HCT116 (cell line): Measurements from ENCODE around the gene MMP25. TPM values are rescaled to one million over a fixed set of nuclear protein-coding genes. Genes with fewer than 3 reads are reported as not detected.

Source experiments
- ATAC-seq: fragments of 200-7000 bp; cut with Tn5 transposase; 2 replicates; pipeline ENCODE4 v1.9.1; 2020; ENCODE audit warnings: mild to moderate bottlenecking, moderate library complexity
- BruUV-seq: library from RNA; stranded (reverse); fragments of 400-500 nt; replicated peaks from 2 replicates; lab custom pipeline; 2021; lab: Mats Ljungman, UMichigan
- CTCF ChIA-PET: fragments of 300-600 bp; sonication (Branson Sonifier 250); formaldehyde crosslinking; loops from one replicate; lab custom pipeline; 2021; ENCODE audit warnings: antibody characterized with exemption; lab: Charles Lee
- POLR2A ChIA-PET: fragments of 300-600, 350-600 bp; sonication (Branson Sonifier 250); formaldehyde crosslinking; loops from one replicate; lab custom pipeline; 2021; ENCODE audit warnings: antibody characterized with exemption; lab: Charles Lee
- RAD21 ChIA-PET, 2 experiments: fragments of 300-600 bp; sonication (Branson Sonifier 250); formaldehyde crosslinking; loops; one replicate each; lab custom pipeline; 2023; ENCODE audit warnings: low total read pairs in 2 of 2; ENCODE audit not compliant: uncharacterized antibody in 2 of 2, unreplicated experiment in 2 of 2, low non-redundant PET in 1 of 2; lab: Charles Lee
- DNase-seq: peaks from one replicate; pipeline ENCODE4 v3.0.0-alpha.2; 2010; ENCODE audit warnings: low read depth, low spot score
- H2AFZ ChIP-seq: fragments of 200-600 bp; shearing (Covaris generic), sonication (generic); 2 replicates; pipeline ENCODE4 v1.6.1; 2017; ENCODE audit warnings: low read depth, mixed run types, mixed read lengths, antibody characterized with exemption, low read length; ENCODE audit not compliant: poor library complexity, severe bottlenecking
- H3K27ac ChIP-seq: 2 replicates; pipeline ENCODE4 v1.5.1; 2012; ENCODE audit warnings: low read depth, low read length
- H3K27me3 ChIP-seq: fragments of 200-600 bp; sonication (generic); 2 replicates; pipeline ENCODE4 v1.6.1; 2016; ENCODE audit warnings: mixed run types, low read length, mixed read lengths; ENCODE audit not compliant: insufficient read depth
- H3K36me3 ChIP-seq, 2 experiments: fragments of 200-500 bp in 1 of 2; fragments of 200-600 bp in 1 of 2; sonication (Bioruptor generic) in 1 of 2; sonication (generic) in 1 of 2; 2 replicates each; pipeline versions ENCODE4 v1.5.1 to v1.6.1; 2014 to 2016; ENCODE audit warnings: low read length in 2 of 2, inconsistent platforms in 1 of 2, mixed read lengths in 1 of 2, mixed run types in 1 of 2; ENCODE audit not compliant: insufficient read depth in 2 of 2, control insufficient read depth in 1 of 2
- H3K4me1 ChIP-seq, 2 experiments: fragments of 200-600 bp in 1 of 2; sonication (generic) in 1 of 2; 2 replicates each; pipeline versions ENCODE4 v1.5.1 to v1.6.1; 2012 to 2017; ENCODE audit warnings: low read length in 2 of 2, inconsistent platforms in 1 of 2, mild to moderate bottlenecking in 1 of 2, mixed read lengths in 1 of 2, mixed run types in 1 of 2, moderate library complexity in 1 of 2; ENCODE audit not compliant: insufficient read depth in 2 of 2, control insufficient read depth in 1 of 2
- H3K4me2 ChIP-seq: fragments of 200-600 bp; sonication (generic); 2 replicates; pipeline ENCODE4 v1.6.1; 2017; ENCODE audit warnings: mixed run types, low read length, mixed read lengths
- H3K4me3 ChIP-seq, 2 experiments: fragments of 200-600 bp in 1 of 2; sonication (generic) in 1 of 2; replicated peaks in 1 of 2; 2 replicates each; pipeline ENCODE4 v1.5.1; 2011 to 2016; ENCODE audit warnings: low read length in 2 of 2, control low read depth in 1 of 2, low read depth in 1 of 2, mild to moderate bottlenecking in 1 of 2, mixed read lengths in 1 of 2, mixed run types in 1 of 2
- H3K79me2 ChIP-seq: fragments of 200-600 bp; sonication (generic); 2 replicates; pipeline ENCODE4 v1.6.1; 2017; ENCODE audit warnings: mild to moderate bottlenecking, mixed run types, low read length, moderate library complexity, mixed read lengths; ENCODE audit not compliant: insufficient read depth
- H3K9ac ChIP-seq: fragments of 200-600 bp; sonication (generic); 2 replicates; pipeline ENCODE4 v1.6.1; 2016; ENCODE audit warnings: low read length, mixed read lengths
- H3K9me2 ChIP-seq: fragments of 200-600 bp; sonication (generic), shearing (Covaris generic); 2 replicates; pipeline ENCODE4 v1.6.1; 2017; ENCODE audit warnings: mixed run types, mild to moderate bottlenecking, moderate library complexity; ENCODE audit not compliant: insufficient read depth
- H3K9me3 ChIP-seq, 2 experiments: fragments of 200-500 bp in 1 of 2; fragments of 200-600 bp in 1 of 2; sonication (Bioruptor generic) in 1 of 2; sonication (generic) in 1 of 2; 2 replicates each; pipeline ENCODE4 v1.6.1; 2014 to 2017; ENCODE audit warnings: low read length in 2 of 2, mixed read lengths in 2 of 2, inconsistent platforms in 1 of 2, low read depth in 1 of 2, mild to moderate bottlenecking in 1 of 2, mixed run types in 1 of 2, moderate library complexity in 1 of 2; ENCODE audit not compliant: control insufficient read depth in 1 of 2, insufficient read depth in 1 of 2
- H4K20me1 ChIP-seq: fragments of 200-600 bp; sonication (generic), shearing (Covaris generic); 2 replicates; pipeline ENCODE4 v1.6.1; 2017; ENCODE audit warnings: mixed run types, mild to moderate bottlenecking, moderate library complexity; ENCODE audit not compliant: insufficient read depth
- CBX3 ChIP-seq: IDR thresholded peaks from 2 replicates; pipeline ENCODE4 v1.6.1; 2012; ENCODE audit warnings: low read depth
- CTCF ChIP-seq, 3 experiments: fragments of 200-600 bp in 1 of 3; sonication (generic) in 1 of 3; IDR thresholded peaks in 2 of 3; conservative IDR thresholded peaks in 1 of 3; 2 replicates each; pipeline ENCODE4 v1.5.1; 2012 to 2017; ENCODE audit warnings: low read depth in 2 of 3, low read length in 2 of 3, antibody characterized with exemption in 1 of 3, borderline replicate concordance in 1 of 3, control low read depth in 1 of 3, mild to moderate bottlenecking in 1 of 3, mixed read lengths in 1 of 3, mixed run types in 1 of 3, moderate library complexity in 1 of 3; ENCODE audit not compliant: insufficient read depth in 1 of 3
- MAX ChIP-seq: IDR thresholded peaks from 2 replicates; pipeline ENCODE4 v1.6.1; 2012
- POLR2AphosphoS5 ChIP-seq: IDR thresholded peaks from 2 replicates; pipeline ENCODE4 v1.6.1; 2011; ENCODE audit warnings: mild to moderate bottlenecking, low read depth, low read length, moderate library complexity
- intact Hi-C: fragments of 100-400 bp; cut with micrococcal nuclease; formaldehyde crosslinking; loops from 2 replicates; pipeline ENCODE4 v1.10.0; 2022
- total RNA-seq: library from RNA; stranded (reverse); gene quantifications from one replicate; pipeline ENCODE4 v1.2.1, GENCODE V29; 2021; ENCODE audit not compliant: unreplicated experiment

Gene MMP25
- total RNA-seq, 1 experiment from 2014 or later, result 2.5 TPM

- ChIA-PET RAD21 (no interaction called here), CTCF (interaction anchor here (1.3 kb wide), 1 partner anchor 11 kb away, joined by 3 read pairs; no protein-coding TSS in a partner anchor), POLR2A (no interaction called here)
- ATAC-seq (peak; percentile 45), DNase-seq (no peak)
- no peaks in the 10 kb centered on the region for H3K27me3 ChIP-seq
- no peak overlapping the region for H3K27ac ChIP-seq
- no peaks in the 10 kb centered on the region for H3K79me2 ChIP-seq
- H3K4me3 ChIP-seq, result no peak overlapping the region
- H3K4me1 ChIP-seq, result no peaks in the 10 kb centered on the region
- H3K9me2 ChIP-seq, result no peaks in the 10 kb centered on the region
- BruUV-seq, result no TSS peak
- TF ChIP-seq POLR2AphosphoS5 (no peak), MAX (no peak), CTCF (IDR thresholded peaks at IDR 0.05 in 2 of 3, conservative IDR thresholded peaks at IDR 0.05 in 1 of 3; ENCODE audit: borderline replicate concordance in 1 of 3, insufficient read depth in 1 of 3, low read depth in 2 of 3, low read length in 2 of 3) (no peak), CBX3 (no peak)
- no peak overlapping the region for H3K9ac ChIP-seq
- no peaks in the 10 kb centered on the region for H3K36me3 ChIP-seq
- intact Hi-C loops, result no loop called here
- no peaks in the 10 kb centered on the region for H3K9me3 ChIP-seq
- H4K20me1 ChIP-seq, result no peaks in the 10 kb centered on the region
- H2AFZ ChIP-seq, result no peak overlapping the region
- no peak overlapping the region for H3K4me2 ChIP-seq
Measured at GRCh38 chr16:3086596-3087242, 40.4 kb downstream of the MMP25 start.
